GM12892 (cell line): ENCODE measurements around the gene USP35.

ENCODE experiments used
- POLR2A ChIP-seq: IDR thresholded peaks from 2 replicates; pipeline ENCODE4 v1.6.1; 2011; ENCODE audit warnings: low read depth, low read length, control low read depth
- POLR2AphosphoS5 ChIP-seq: IDR thresholded peaks from 2 replicates; pipeline ENCODE4 v1.6.1; 2011; ENCODE audit warnings: low read depth, low read length, control low read depth

GRCh38 chr11:78200553-78200952, 11.8 kb downstream of the USP35 start:
- no peak for TF ChIP-seq POLR2A
- no peak for TF ChIP-seq POLR2AphosphoS5
